Left renal pelvis (tissue), 4 donors: ENCODE results near the gene CCDC12. TPM values are rescaled to one million over a fixed set of nuclear protein-coding genes. Genes with fewer than 3 reads are reported as not detected.

Source experiments
- DNase-seq, 4 donors: peaks; one replicate each; pipeline ENCODE4 v3.0.0-alpha.2; 2013; ENCODE audit warnings: low read depth in 4 of 4, low spot score in 3 of 4
- polyA plus RNA-seq, 4 donors: library from polyadenylated mRNA; unstranded; fragments of 120-200 nt; gene quantifications; one replicate each; pipeline ENCODE4 v1.2.1, GENCODE V29; 2013; ENCODE audit not compliant: insufficient read length in 4 of 4

CCDC12 gene
- polyA plus RNA-seq, 4 donors = 38.9 to 54.5 (median 51.5) TPM

GRCh38 chr3:46882377-46883053 lies 94.0 kb downstream of the CCDC12 start:
- DNase-seq = peak in 1 of 4 donors; percentile 59

GRCh38 chr3:46881596-46882376 lies 94.8 kb downstream of the CCDC12 start:
- no peak for DNase-seq

- DNase-seq = no peak
These were observed 95.5 kb downstream of the CCDC12 start for GRCh38 chr3:46880884-46881595.

- no peak for DNase-seq
These were observed 97.6 kb downstream of the CCDC12 start for GRCh38 chr3:46878781-46879436.

- DNase-seq = no peak
These were observed 99.0 kb downstream of the CCDC12 start, which contains the start of gene PTH1R for GRCh38 chr3:46877406-46878125. Gene PTH1R, plus strand, starts transcription at chr3:46877721. Its CDS starts 5,839 bp downstream, at chr3:46883560.

GRCh38 chr3:46876313-46877300 lies 99.9 kb downstream of the CCDC12 start:
- no peak for DNase-seq

GRCh38 chr3:46875560-46875959 lies 101.0 kb downstream of the CCDC12 start:
- DNase-seq = no peak

- peak in 1 of 4 donors; percentile 57 for DNase-seq
These were observed 102.1 kb downstream of the CCDC12 start for GRCh38 chr3:46874430-46874829.

- no peak for DNase-seq
These were observed 103.0 kb downstream of the CCDC12 start for GRCh38 chr3:46873521-46873920.

Other genes starting within 250 kb of the CCDC12 start
- 10 to 100 TPM in 3 of 4 donors, 1 to 10 TPM in 1; 8.9 to 23.7 (median 21.1) TPM for gene MYL3, start 113.3 kb downstream of the CCDC12 start, polyA plus RNA-seq
- 100 to 1,000 TPM in 3 of 4 donors, 10 to 100 TPM in 1; 48.6 to 247 (median 162) TPM for gene PTH1R, start 99.0 kb downstream of the CCDC12 start, polyA plus RNA-seq
- gene NBEAL2, start 2.9 kb upstream of the CCDC12 start, polyA plus RNA-seq = 10 to 100 TPM; 15.0 to 50.5 (median 38.0) TPM
- gene SETD2, start 187.4 kb upstream of the CCDC12 start, polyA plus RNA-seq = 10 to 100 TPM; 62.7 to 73.8 (median 66.8) TPM